ENCODE measurements around the gene TENM4. TPM values are rescaled to one million over a fixed set of nuclear protein-coding genes. Genes with fewer than 3 reads are reported as not detected.

Gene TENM4
- polyA plus RNA-seq, 1 of the 3 experiments (the other 2 are of a cell fraction) = 16.7 TPM

- Histone ChIP-seq H2AFZ (ENCODE audit: low read depth) (no peak overlapping the region), H3K36me3 (replicated peaks in 1 of 2; ENCODE audit: control insufficient read depth in 1 of 2, insufficient read depth in 2 of 2, low read length in 1 of 2) (no peaks in the 10 kb centered on the region), H3K9me2 (no peaks in the 10 kb centered on the region), H4K20me1 (ENCODE audit: insufficient read depth) (no peaks in the 10 kb centered on the region), H3K4me2 (no peak overlapping the region), H3F3A (replicated peaks; ENCODE audit: insufficient read depth) (no peaks in the 10 kb centered on the region), H3K27me3 (ENCODE audit: insufficient read depth) (no peaks in the 10 kb centered on the region; the same call in 1 of the 2 replicates), H3K9ac (no peak overlapping the region), H3K4me1 (ENCODE audit: control insufficient read depth in 1 of 2, insufficient read depth in 2 of 2, low read depth in 1 of 2, low read length in 1 of 2) (no peaks in the 10 kb centered on the region), H3K27ac (ENCODE audit: low read depth in 2 of 2, low read length in 1 of 2) (no peak overlapping the region), H3K9me3 (no peaks in the 10 kb centered on the region), H3K79me2 (ENCODE audit: insufficient read depth) (no peaks in the 10 kb centered on the region), H3K4me3 (ENCODE audit: low read depth in 2 of 2, low read length in 1 of 2) (no peak overlapping the region)
- POLR2A ChIA-PET = no interaction called here
- TF ChIP-seq MAX (IDR thresholded peaks at IDR 0.05; ENCODE audit: low read depth) (no peak), POLR2AphosphoS5 (IDR thresholded peaks at IDR 0.05; ENCODE audit: low read depth, low read length) (no peak), SIN3A (IDR thresholded peaks at IDR 0.05; ENCODE audit: borderline replicate concordance, low read depth, low read length) (no peak), JUND (IDR thresholded peaks at IDR 0.05) (no peak), NRF1 (IDR thresholded peaks at IDR 0.05; ENCODE audit: low read depth, low read length) (no peak), TAF1 (IDR thresholded peaks at IDR 0.05; ENCODE audit: borderline replicate concordance, low read depth, low read length) (no peak), EZH2phosphoT487 (IDR thresholded peaks at IDR 0.05; ENCODE audit: borderline replicate concordance, low read depth) (no peak), ELF1 (IDR thresholded peaks at IDR 0.05) (no peak), RFX5 (IDR thresholded peaks at IDR 0.05; ENCODE audit: low read length) (no peak)
- CTCF ChIA-PET = no interaction called here
- no peak for DNase-seq
- WGBS (ENCODE audit: low lambda C conversion rate) = 50% methylated on average over 1 of the region's 1 CpG
Observed at GRCh38 chr11:78615724-78616123, 825.1 kb downstream of the TENM4 start.

GRCh38 chr11:78613378-78613813 is 827.4 kb downstream of the TENM4 start:
- H3K36me3 ChIP-seq (replicated peaks in 1 of 2; ENCODE audit: control insufficient read depth in 1 of 2, insufficient read depth in 2 of 2, low read length in 1 of 2) = no peaks in the 10 kb centered on the region

More at GRCh38 chr11:78613378-78613813, 827.4 kb downstream of the TENM4 start:
- POLR2A ChIA-PET = no interaction called here
- no peaks in the 10 kb centered on the region for H3K4me1 ChIP-seq (ENCODE audit: control insufficient read depth in 1 of 2, insufficient read depth in 2 of 2, low read depth in 1 of 2, low read length in 1 of 2)
- H3K4me3 ChIP-seq (ENCODE audit: low read depth in 2 of 2, low read length in 1 of 2) = no peak overlapping the region
- no peak overlapping the region for H2AFZ ChIP-seq (ENCODE audit: low read depth)
- H3K27me3 ChIP-seq (ENCODE audit: insufficient read depth) = no peaks in the 10 kb centered on the region; the same call in 1 of the 2 replicates
- 37% methylated on average over 5 of the region's 5 CpGs for WGBS (ENCODE audit: low lambda C conversion rate)
- no peak for DNase-seq
- no peak overlapping the region for H3K9ac ChIP-seq
- no peak overlapping the region for H3K27ac ChIP-seq (ENCODE audit: low read depth in 2 of 2, low read length in 1 of 2)
- H3K9me2 ChIP-seq = no peaks in the 10 kb centered on the region
- TF ChIP-seq CTCF (IDR thresholded peaks at IDR 0.05) (no peak), ELF1 (IDR thresholded peaks at IDR 0.05) (no peak), NRF1 (IDR thresholded peaks at IDR 0.05; ENCODE audit: low read depth, low read length) (no peak), USF2 (IDR thresholded peaks at IDR 0.05; ENCODE audit: borderline replicate concordance, low read depth, low read length) (no peak), PBX3 (IDR thresholded peaks at IDR 0.05) (no peak), IRF3 (IDR thresholded peaks at IDR 0.05; ENCODE audit: low read depth, low read length) (no peak), SMC3 (IDR thresholded peaks at IDR 0.05; ENCODE audit: low read depth, low read length) (no peak), RFX5 (IDR thresholded peaks at IDR 0.05; ENCODE audit: low read length) (no peak), RCOR1 (IDR thresholded peaks at IDR 0.05; ENCODE audit: low read length) (no peak), ZBTB33 (IDR thresholded peaks at IDR 0.05; ENCODE audit: borderline replicate concordance, low read depth) (no peak), SIN3A (IDR thresholded peaks at IDR 0.05; ENCODE audit: borderline replicate concordance, low read depth, low read length) (no peak), EP300 (IDR thresholded peaks at IDR 0.05; ENCODE audit: borderline replicate concordance in 1 of 2, low read depth in 1 of 2, low read length in 1 of 2) (no peak)
- CTCF ChIA-PET = no interaction called here
- no peaks in the 10 kb centered on the region for H4K20me1 ChIP-seq (ENCODE audit: insufficient read depth)
- no peaks in the 10 kb centered on the region for H3K79me2 ChIP-seq (ENCODE audit: insufficient read depth)
- H3K9me3 ChIP-seq = no peaks in the 10 kb centered on the region
- no peaks in the 10 kb centered on the region for H3F3A ChIP-seq (replicated peaks; ENCODE audit: insufficient read depth)
- no peak overlapping the region for H3K4me2 ChIP-seq

All from SK-N-SH (cell line).